ENCODE data around the gene SLC18B1. TPM values are rescaled to one million over a fixed set of nuclear protein-coding genes. Genes with fewer than 3 reads are reported as not detected.
A peak's percentile ranks its signal among the peaks of the same experiment; 100 is the strongest.

The SLC18B1 gene
- total and polyA plus RNA-seq, 2 of the 13 experiments (the other 11 are each of a cell fraction or from before 2014, with no cell fraction given): 11.4 to 13.8 TPM

GRCh38 chr6:132734694-132735236 lies 63.7 kb downstream of the SLC18B1 start (continued):
- TF ChIP-seq ZNF670 (CRISPR knock-in tag; IDR thresholded peaks at IDR 0.05; ENCODE audit: borderline replicate concordance): peak; percentile 78; the same call in 1 of the 2 replicates
- TF ChIP-seq SPEN (CRISPR knock-in tag; IDR thresholded peaks at IDR 0.05; ENCODE audit: low read depth): peak; percentile 61; the same call in 1 of the 2 replicates
- TF ChIP-seq RERE (CRISPR knock-in tag; IDR thresholded peaks at IDR 0.05; ENCODE audit: low read depth): peak; percentile 89
- no peak for TF ChIP-seq ZBTB10 (CRISPR knock-in tag; IDR thresholded peaks at IDR 0.05; ENCODE audit: borderline replicate concordance)
- no peak for TF ChIP-seq ZNF530 (CRISPR knock-in tag; IDR thresholded peaks at IDR 0.05; ENCODE audit: low read depth)
- no peak for TF ChIP-seq CERS6 (CRISPR knock-in tag; IDR thresholded peaks at IDR 0.05)
- TF ChIP-seq NFIC (IDR thresholded peaks at IDR 0.05; ENCODE audit: low read length): peak; percentile 91
- 0 out of 2 replicates have a peak, but pooled peaks have one; percentile 39 for TF ChIP-seq ZNF784 (CRISPR knock-in tag; IDR thresholded peaks at IDR 0.05; ENCODE audit: borderline replicate concordance)
- no peak for TF ChIP-seq KLF11 (CRISPR knock-in tag; IDR thresholded peaks at IDR 0.05)
- TF ChIP-seq RFX5 (IDR thresholded peaks at IDR 0.05; ENCODE audit: low read depth, low read length): no peak
- TF ChIP-seq ATF5 (CRISPR knock-in tag; IDR thresholded peaks at IDR 0.05; ENCODE audit: low read depth): no peak
- TF ChIP-seq GFI1 (CRISPR knock-in tag; IDR thresholded peaks at IDR 0.05; ENCODE audit: borderline replicate concordance): peak; percentile 57; the same call in 1 of the 2 replicates
- TF ChIP-seq HMGXB3 (CRISPR knock-in tag; IDR thresholded peaks at IDR 0.05; ENCODE audit: borderline replicate concordance): peak; percentile 81

Data from HepG2 (cell line).